Transverse colon (tissue), 4 donors: ENCODE measurements around the gene HECTD1.

ENCODE experiments used
- CTCF ChIP-seq, 5 experiments: fragments of 200-600 bp in 3 of 5; fragments of 450-650 bp in 2 of 5; sonication (generic) in 3 of 5; IDR thresholded peaks; 1 replicate in 2 of 5; 2 replicates in 3 of 5; pipeline ENCODE4 v1.5.1; 2016 to 2017; ENCODE audit warnings: antibody characterized with exemption in 5 of 5, inconsistent platforms in 3 of 5, mild to moderate bottlenecking in 2 of 5, moderate library complexity in 1 of 5
- POLR2AphosphoS5 ChIP-seq, 3 donors: sonication (generic); formaldehyde crosslinking; IDR thresholded peaks; one replicate each; pipeline ENCODE4 v1.6.1; 2016; ENCODE audit warnings: antibody characterized with exemption in 3 of 3

- TF ChIP-seq CTCF (IDR thresholded peaks at IDR 0.05) (no peak), POLR2AphosphoS5 (IDR thresholded peaks at IDR 0.05) (no peak)
Measured at GRCh38 chr14:31257244-31257553, 49.6 kb upstream of the HECTD1 start.
